GM23338 (cell line): ENCODE results near the gene USP43. TPM values are rescaled to one million over a fixed set of nuclear protein-coding genes. Genes with fewer than 3 reads are reported as not detected.

Experiments
- ATAC-seq: fragments of 200-7000 bp; cut with Tn5 transposase; 3 replicates; pipeline ENCODE4 v1.9.1; 2020
- DNase-seq: peaks from one replicate; pipeline ENCODE4 v3.0.0-alpha.2; 2015; ENCODE audit warnings: low spot score
- H2AFZ ChIP-seq: fragments of 200-600 bp; sonication (generic); 2 replicates; pipeline ENCODE4 v1.8.0; 2016; ENCODE audit warnings: antibody characterized with exemption, mild to moderate bottlenecking, moderate library complexity
- H3F3A ChIP-seq: fragments of 200-600 bp; sonication (generic); replicated peaks from 2 replicates; pipeline ENCODE4 v1.8.0; 2017; ENCODE audit warnings: antibody characterized with exemption, mixed run types, low read depth
- H3K27ac ChIP-seq: fragments of 200-600 bp; sonication (generic); 2 replicates; pipeline ENCODE4 v1.6.1; 2016; ENCODE audit warnings: low read depth
- H3K27me3 ChIP-seq: fragments of 200-600 bp; sonication (generic); 2 replicates; pipeline ENCODE4 v1.8.0; 2016; ENCODE audit warnings: mild to moderate bottlenecking, mixed run types, moderate library complexity; ENCODE audit not compliant: insufficient read depth
- H3K36me3 ChIP-seq: fragments of 200-600 bp; sonication (generic); 2 replicates; pipeline ENCODE4 v1.8.0; 2016; ENCODE audit warnings: mild to moderate bottlenecking; ENCODE audit not compliant: insufficient read depth
- H3K4me1 ChIP-seq: fragments of 200-600 bp; sonication (generic); 2 replicates; pipeline ENCODE4 v1.8.0; 2016; ENCODE audit warnings: mild to moderate bottlenecking, moderate library complexity; ENCODE audit not compliant: insufficient read depth
- H3K4me2 ChIP-seq: fragments of 200-600 bp; sonication (generic); 2 replicates; pipeline ENCODE4 v1.7.1; 2017; ENCODE audit warnings: mixed run types
- H3K4me3 ChIP-seq: fragments of 200-600 bp; sonication (generic); 2 replicates; pipeline ENCODE4 v1.6.1; 2016; ENCODE audit warnings: mixed run types
- H3K79me2 ChIP-seq: fragments of 200-600 bp; sonication (generic); replicated peaks from 2 replicates; pipeline ENCODE4 v1.8.0; 2017; ENCODE audit warnings: mild to moderate bottlenecking; ENCODE audit not compliant: insufficient read depth
- H3K9me2 ChIP-seq: fragments of 200-600 bp; sonication (generic); 2 replicates; pipeline ENCODE4 v1.8.0; 2017; ENCODE audit not compliant: insufficient read depth
- H4K20me1 ChIP-seq: fragments of 200-600 bp; sonication (generic); replicated peaks from 2 replicates; pipeline ENCODE4 v1.8.0; 2017; ENCODE audit warnings: mild to moderate bottlenecking; ENCODE audit not compliant: insufficient read depth
- H3K27ac Mint-ChIP-seq: 2 replicates; pipeline ENCODE4 v1.8.0; 2020; ENCODE audit warnings: inconsistent platforms, mild to moderate bottlenecking, moderate library complexity, mixed read lengths
- H3K27me3 Mint-ChIP-seq: 3 replicates; pipeline ENCODE4 v1.8.0; 2022; ENCODE audit warnings: low read depth, mild to moderate bottlenecking, moderate library complexity, mixed read lengths, inconsistent platforms; ENCODE audit not compliant: insufficient read depth, poor library complexity
- H3K36me3 Mint-ChIP-seq: 3 replicates; pipeline ENCODE4 v1.8.0; 2021; ENCODE audit warnings: low read depth, mild to moderate bottlenecking, inconsistent platforms, moderate library complexity, mixed read lengths
- H3K4me1 Mint-ChIP-seq: 3 replicates; pipeline ENCODE4 v1.8.0; 2020; ENCODE audit warnings: mild to moderate bottlenecking, inconsistent platforms, mixed read lengths
- H3K4me3 Mint-ChIP-seq: 3 replicates; pipeline ENCODE4 v1.8.0; 2021; ENCODE audit warnings: moderate library complexity, mild to moderate bottlenecking, inconsistent platforms, mixed read lengths
- H3K9me3 Mint-ChIP-seq: 3 replicates; pipeline ENCODE4 v1.8.0; 2020; ENCODE audit warnings: moderate library complexity, mild to moderate bottlenecking, inconsistent platforms, mixed read lengths
- CREB1 ChIP-seq: fragments of 250-450 bp; sonication (Bioruptor Pico); IDR thresholded peaks from 2 replicates; pipeline ENCODE4 v1.5.0; 2020; ENCODE audit warnings: low read depth, mild to moderate bottlenecking, moderate library complexity
- EZH2 ChIP-seq: fragments of 200-600 bp; sonication (generic); IDR thresholded peaks from one replicate; pipeline ENCODE4 v1.8.0; 2017; ENCODE audit warnings: antibody characterized with exemption, mild to moderate bottlenecking, low read depth; ENCODE audit not compliant: unreplicated experiment
- EZH2phosphoT487 ChIP-seq: fragments of 200-600 bp; sonication (generic); IDR thresholded peaks from one replicate; pipeline ENCODE4 v1.8.1; 2018; ENCODE audit warnings: antibody characterized with exemption; ENCODE audit not compliant: unreplicated experiment
- JUNB ChIP-seq: IDR thresholded peaks from one replicate; pipeline ENCODE4 v1.6.1; 2016; ENCODE audit warnings: antibody characterized with exemption; ENCODE audit not compliant: unreplicated experiment
- NANOG ChIP-seq: IDR thresholded peaks from 2 replicates; pipeline ENCODE4 v1.6.1; 2016; ENCODE audit warnings: antibody characterized with exemption, borderline replicate concordance
- POLR2AphosphoS5 ChIP-seq: IDR thresholded peaks from 2 replicates; pipeline ENCODE4 v1.6.1; 2016; ENCODE audit warnings: antibody characterized with exemption, low read depth
- STAT1 ChIP-seq: IDR thresholded peaks from one replicate; pipeline ENCODE4 v1.6.1; 2016; ENCODE audit warnings: antibody characterized with exemption; ENCODE audit not compliant: unreplicated experiment
- ZNF114 ChIP-seq: fragments of 250-450 bp; sonication (Bioruptor Pico); IDR thresholded peaks from 2 replicates; pipeline ENCODE4 v1.5.0; 2020; ENCODE audit warnings: mild to moderate bottlenecking, moderate library complexity
- ZNF331 ChIP-seq: fragments of 250-450 bp; sonication (Bioruptor Pico); IDR thresholded peaks from 2 replicates; pipeline ENCODE4 v1.5.0; 2020; ENCODE audit warnings: low read depth, mild to moderate bottlenecking, moderate library complexity
- polyA plus RNA-seq: library from polyadenylated mRNA; unstranded; fragments of >200 nt; fragmentation: Nextera tagmentation; extraction: Ambion mirVana; gene quantifications from 2 replicates; pipeline ENCODE4 v1.2.1, GENCODE V29; 2016
- total RNA-seq: library from RNA; depleted of rRNA; stranded (reverse); fragments of >200 nt; shearing (Covaris generic); gene quantifications from 2 replicates; pipeline ENCODE4 v1.2.3, GENCODE V29; 2014
- TF ChIP-seq, protein P1 (sequence below): IDR thresholded peaks from 2 replicates; pipeline ENCODE4 v1.6.1; 2016; ENCODE audit warnings: antibody characterized with exemption
- TF ChIP-seq, protein P2 (sequence below): fragments of 250-450 bp; sonication (Bioruptor Pico); IDR thresholded peaks from 2 replicates; pipeline ENCODE4 v1.5.0; 2020; ENCODE audit warnings: mild to moderate bottlenecking, moderate library complexity
- TF ChIP-seq, protein P3 (sequence below): IDR thresholded peaks from one replicate; pipeline ENCODE4 v1.6.1; 2018; ENCODE audit warnings: antibody characterized with exemption; ENCODE audit not compliant: unreplicated experiment
- TF ChIP-seq, protein P4 (sequence below), 2 experiments: fragments of 200-600 bp in 1 of 2; sonication (generic) in 1 of 2; conservative IDR thresholded peaks; 2 replicates each; pipeline versions ENCODE4 v1.5.1 to v1.6.1; 2016 to 2017; ENCODE audit warnings: antibody characterized with exemption in 2 of 2, low read depth in 2 of 2, mild to moderate bottlenecking in 2 of 2, moderate library complexity in 1 of 2

Gene USP43
- total and polyA plus RNA-seq, 2 experiments from 2014 or later, result 5.7 to 12.5 TPM

DNA sequence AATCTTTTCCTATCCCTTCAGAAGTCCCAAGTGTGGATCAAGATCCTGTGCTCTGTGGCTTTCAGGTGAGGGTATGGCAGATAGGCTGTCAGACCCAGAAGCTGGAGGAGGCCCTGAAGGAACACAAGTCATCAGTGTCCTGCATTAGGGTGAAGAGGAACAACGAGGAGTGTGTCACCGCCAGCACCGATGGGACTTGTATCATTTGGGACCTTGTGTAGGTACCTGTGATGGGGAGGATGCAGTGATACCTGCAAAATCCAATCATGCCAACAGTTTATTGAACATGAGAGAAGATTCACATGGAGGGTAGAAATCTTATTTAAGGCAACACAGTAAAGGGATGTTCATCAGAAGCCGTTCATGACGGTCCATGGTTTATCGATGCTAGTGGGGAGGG is 10.0 kb upstream of the USP43 start:
- no peak overlapping the region for H3K27ac Mint-ChIP-seq
- Histone ChIP-seq H3F3A (no peaks in the 10 kb centered on the region), H3K27me3 (no peaks in the 10 kb centered on the region), H3K4me3 (no peak overlapping the region), H3K9me2 (no peaks in the 10 kb centered on the region), H3K27ac (no peak overlapping the region), H3K4me1 (peaks cover 5% of the 10 kb centered on the region; the same call in 1 of the 2 replicates), H4K20me1 (no peaks in the 10 kb centered on the region), H3K4me2 (no peak overlapping the region), H2AFZ (no peak overlapping the region), H3K79me2 (no peaks in the 10 kb centered on the region), H3K36me3 (no peaks in the 10 kb centered on the region)
- DNase-seq (no peak), ATAC-seq (no peak)
- TF ChIP-seq, protein P1, sequence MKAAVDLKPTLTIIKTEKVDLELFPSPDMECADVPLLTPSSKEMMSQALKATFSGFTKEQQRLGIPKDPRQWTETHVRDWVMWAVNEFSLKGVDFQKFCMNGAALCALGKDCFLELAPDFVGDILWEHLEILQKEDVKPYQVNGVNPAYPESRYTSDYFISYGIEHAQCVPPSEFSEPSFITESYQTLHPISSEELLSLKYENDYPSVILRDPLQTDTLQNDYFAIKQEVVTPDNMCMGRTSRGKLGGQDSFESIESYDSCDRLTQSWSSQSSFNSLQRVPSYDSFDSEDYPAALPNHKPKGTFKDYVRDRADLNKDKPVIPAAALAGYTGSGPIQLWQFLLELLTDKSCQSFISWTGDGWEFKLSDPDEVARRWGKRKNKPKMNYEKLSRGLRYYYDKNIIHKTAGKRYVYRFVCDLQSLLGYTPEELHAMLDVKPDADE, result no peak
- TF ChIP-seq, protein P2, sequence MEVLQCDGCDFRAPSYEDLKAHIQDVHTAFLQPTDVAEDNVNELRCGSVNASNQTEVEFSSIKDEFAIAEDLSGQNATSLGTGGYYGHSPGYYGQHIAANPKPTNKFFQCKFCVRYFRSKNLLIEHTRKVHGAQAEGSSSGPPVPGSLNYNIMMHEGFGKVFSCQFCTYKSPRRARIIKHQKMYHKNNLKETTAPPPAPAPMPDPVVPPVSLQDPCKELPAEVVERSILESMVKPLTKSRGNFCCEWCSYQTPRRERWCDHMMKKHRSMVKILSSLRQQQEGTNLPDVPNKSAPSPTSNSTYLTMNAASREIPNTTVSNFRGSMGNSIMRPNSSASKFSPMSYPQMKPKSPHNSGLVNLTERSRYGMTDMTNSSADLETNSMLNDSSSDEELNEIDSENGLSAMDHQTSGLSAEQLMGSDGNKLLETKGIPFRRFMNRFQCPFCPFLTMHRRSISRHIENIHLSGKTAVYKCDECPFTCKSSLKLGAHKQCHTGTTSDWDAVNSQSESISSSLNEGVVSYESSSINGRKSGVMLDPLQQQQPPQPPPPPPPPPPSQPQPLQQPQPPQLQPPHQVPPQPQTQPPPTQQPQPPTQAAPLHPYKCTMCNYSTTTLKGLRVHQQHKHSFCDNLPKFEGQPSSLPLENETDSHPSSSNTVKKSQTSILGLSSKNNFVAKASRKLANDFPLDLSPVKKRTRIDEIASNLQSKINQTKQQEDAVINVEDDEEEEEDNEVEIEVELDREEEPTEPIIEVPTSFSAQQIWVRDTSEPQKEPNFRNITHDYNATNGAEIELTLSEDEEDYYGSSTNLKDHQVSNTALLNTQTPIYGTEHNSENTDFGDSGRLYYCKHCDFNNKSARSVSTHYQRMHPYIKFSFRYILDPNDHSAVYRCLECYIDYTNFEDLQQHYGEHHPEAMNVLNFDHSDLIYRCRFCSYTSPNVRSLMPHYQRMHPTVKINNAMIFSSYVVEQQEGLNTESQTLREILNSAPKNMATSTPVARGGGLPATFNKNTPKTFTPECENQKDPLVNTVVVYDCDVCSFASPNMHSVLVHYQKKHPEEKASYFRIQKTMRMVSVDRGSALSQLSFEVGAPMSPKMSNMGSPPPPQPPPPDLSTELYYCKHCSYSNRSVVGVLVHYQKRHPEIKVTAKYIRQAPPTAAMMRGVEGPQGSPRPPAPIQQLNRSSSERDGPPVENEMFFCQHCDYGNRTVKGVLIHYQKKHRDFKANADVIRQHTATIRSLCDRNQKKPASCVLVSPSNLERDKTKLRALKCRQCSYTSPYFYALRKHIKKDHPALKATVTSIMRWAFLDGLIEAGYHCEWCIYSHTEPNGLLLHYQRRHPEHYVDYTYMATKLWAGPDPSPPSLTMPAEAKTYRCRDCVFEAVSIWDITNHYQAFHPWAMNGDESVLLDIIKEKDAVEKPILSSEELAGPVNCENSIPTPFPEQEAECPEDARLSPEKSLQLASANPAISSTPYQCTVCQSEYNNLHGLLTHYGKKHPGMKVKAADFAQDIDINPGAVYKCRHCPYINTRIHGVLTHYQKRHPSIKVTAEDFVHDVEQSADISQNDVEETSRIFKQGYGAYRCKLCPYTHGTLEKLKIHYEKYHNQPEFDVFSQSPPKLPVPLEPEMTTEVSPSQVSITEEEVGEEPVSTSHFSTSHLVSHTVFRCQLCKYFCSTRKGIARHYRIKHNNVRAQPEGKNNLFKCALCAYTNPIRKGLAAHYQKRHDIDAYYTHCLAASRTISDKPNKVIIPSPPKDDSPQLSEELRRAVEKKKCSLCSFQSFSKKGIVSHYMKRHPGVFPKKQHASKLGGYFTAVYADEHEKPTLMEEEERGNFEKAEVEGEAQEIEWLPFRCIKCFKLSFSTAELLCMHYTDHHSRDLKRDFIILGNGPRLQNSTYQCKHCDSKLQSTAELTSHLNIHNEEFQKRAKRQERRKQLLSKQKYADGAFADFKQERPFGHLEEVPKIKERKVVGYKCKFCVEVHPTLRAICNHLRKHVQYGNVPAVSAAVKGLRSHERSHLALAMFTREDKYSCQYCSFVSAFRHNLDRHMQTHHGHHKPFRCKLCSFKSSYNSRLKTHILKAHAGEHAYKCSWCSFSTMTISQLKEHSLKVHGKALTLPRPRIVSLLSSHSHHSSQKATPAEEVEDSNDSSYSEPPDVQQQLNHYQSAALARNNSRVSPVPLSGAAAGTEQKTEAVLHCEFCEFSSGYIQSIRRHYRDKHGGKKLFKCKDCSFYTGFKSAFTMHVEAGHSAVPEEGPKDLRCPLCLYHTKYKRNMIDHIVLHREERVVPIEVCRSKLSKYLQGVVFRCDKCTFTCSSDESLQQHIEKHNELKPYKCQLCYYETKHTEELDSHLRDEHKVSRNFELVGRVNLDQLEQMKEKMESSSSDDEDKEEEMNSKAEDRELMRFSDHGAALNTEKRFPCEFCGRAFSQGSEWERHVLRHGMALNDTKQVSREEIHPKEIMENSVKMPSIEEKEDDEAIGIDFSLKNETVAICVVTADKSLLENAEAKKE, result no peak
- no peak for TF ChIP-seq EZH2phosphoT487
- no peak for TF ChIP-seq EZH2
- no peak for TF ChIP-seq ZNF114 (CRISPR knock-in tag)
- no peak for TF ChIP-seq ZNF331 (CRISPR knock-in tag)
- TF ChIP-seq, protein P3, sequence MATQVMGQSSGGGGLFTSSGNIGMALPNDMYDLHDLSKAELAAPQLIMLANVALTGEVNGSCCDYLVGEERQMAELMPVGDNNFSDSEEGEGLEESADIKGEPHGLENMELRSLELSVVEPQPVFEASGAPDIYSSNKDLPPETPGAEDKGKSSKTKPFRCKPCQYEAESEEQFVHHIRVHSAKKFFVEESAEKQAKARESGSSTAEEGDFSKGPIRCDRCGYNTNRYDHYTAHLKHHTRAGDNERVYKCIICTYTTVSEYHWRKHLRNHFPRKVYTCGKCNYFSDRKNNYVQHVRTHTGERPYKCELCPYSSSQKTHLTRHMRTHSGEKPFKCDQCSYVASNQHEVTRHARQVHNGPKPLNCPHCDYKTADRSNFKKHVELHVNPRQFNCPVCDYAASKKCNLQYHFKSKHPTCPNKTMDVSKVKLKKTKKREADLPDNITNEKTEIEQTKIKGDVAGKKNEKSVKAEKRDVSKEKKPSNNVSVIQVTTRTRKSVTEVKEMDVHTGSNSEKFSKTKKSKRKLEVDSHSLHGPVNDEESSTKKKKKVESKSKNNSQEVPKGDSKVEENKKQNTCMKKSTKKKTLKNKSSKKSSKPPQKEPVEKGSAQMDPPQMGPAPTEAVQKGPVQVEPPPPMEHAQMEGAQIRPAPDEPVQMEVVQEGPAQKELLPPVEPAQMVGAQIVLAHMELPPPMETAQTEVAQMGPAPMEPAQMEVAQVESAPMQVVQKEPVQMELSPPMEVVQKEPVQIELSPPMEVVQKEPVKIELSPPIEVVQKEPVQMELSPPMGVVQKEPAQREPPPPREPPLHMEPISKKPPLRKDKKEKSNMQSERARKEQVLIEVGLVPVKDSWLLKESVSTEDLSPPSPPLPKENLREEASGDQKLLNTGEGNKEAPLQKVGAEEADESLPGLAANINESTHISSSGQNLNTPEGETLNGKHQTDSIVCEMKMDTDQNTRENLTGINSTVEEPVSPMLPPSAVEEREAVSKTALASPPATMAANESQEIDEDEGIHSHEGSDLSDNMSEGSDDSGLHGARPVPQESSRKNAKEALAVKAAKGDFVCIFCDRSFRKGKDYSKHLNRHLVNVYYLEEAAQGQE, result no peak
- no peak for TF ChIP-seq CREB1 (CRISPR knock-in tag)
- TF ChIP-seq STAT1, result no peak
- TF ChIP-seq NANOG, result no peak
- TF ChIP-seq, protein P4, sequence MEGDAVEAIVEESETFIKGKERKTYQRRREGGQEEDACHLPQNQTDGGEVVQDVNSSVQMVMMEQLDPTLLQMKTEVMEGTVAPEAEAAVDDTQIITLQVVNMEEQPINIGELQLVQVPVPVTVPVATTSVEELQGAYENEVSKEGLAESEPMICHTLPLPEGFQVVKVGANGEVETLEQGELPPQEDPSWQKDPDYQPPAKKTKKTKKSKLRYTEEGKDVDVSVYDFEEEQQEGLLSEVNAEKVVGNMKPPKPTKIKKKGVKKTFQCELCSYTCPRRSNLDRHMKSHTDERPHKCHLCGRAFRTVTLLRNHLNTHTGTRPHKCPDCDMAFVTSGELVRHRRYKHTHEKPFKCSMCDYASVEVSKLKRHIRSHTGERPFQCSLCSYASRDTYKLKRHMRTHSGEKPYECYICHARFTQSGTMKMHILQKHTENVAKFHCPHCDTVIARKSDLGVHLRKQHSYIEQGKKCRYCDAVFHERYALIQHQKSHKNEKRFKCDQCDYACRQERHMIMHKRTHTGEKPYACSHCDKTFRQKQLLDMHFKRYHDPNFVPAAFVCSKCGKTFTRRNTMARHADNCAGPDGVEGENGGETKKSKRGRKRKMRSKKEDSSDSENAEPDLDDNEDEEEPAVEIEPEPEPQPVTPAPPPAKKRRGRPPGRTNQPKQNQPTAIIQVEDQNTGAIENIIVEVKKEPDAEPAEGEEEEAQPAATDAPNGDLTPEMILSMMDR (conservative IDR thresholded peaks at IDR 0.05; ENCODE audit: low read depth in 2 of 2), result no peak
- no peak for TF ChIP-seq JUNB
- TF ChIP-seq POLR2AphosphoS5, result no peak
- no peak overlapping the region for H3K4me3 Mint-ChIP-seq
- no peaks in the 10 kb centered on the region; the same call in 2 of the 3 replicates for H3K9me3 Mint-ChIP-seq
- peaks cover 4% of the 10 kb centered on the region; the same call in 2 of the 3 replicates for H3K4me1 Mint-ChIP-seq
- H3K36me3 Mint-ChIP-seq, result no peaks in the 10 kb centered on the region; the same call in 2 of the 3 replicates
- H3K27me3 Mint-ChIP-seq, result no peaks in the 10 kb centered on the region
